ENCODE results near the gene NCAPG2.

GRCh38 chr7:158591944-158592343 lies 112.7 kb downstream of the NCAPG2 start:
- TF ChIP-seq CTCF (IDR thresholded peaks at IDR 0.05) (no peak), POLR2A (IDR thresholded peaks at IDR 0.05) (no peak)
